BJ (cell line): Measurements from ENCODE around the gene MYO10. TPM values are rescaled to one million over a fixed set of nuclear protein-coding genes. Genes with fewer than 3 reads are reported as not detected.
"Not testable (repeated sequence)": the region's sequence is repeated elsewhere in the genome, so short reads cannot be mapped to it uniquely, and the experiment has no call there.

Experiments used
- CTCF ChIA-PET: fragments of 350-600 bp; formaldehyde crosslinking; extraction: SDS; loops from one replicate; lab custom pipeline; 2021; ENCODE audit warnings: antibody characterized with exemption, inconsistent platforms; lab: Yijun Ruan, JAX
- POLR2A ChIA-PET: fragments of 300-600 bp; sonication (Branson Sonifier 250); formaldehyde crosslinking; extraction: SDS; loops from one replicate; lab custom pipeline; 2021; ENCODE audit warnings: antibody characterized with exemption; lab: Charles Lee
- DNase-seq: peaks from one replicate; pipeline ENCODE4 v3.0.0-alpha.2; 2011; ENCODE audit warnings: low read depth
- H3K27me3 ChIP-seq: 2 replicates; pipeline ENCODE4 v1.6.0; 2011; ENCODE audit warnings: low read length; ENCODE audit not compliant: control insufficient read depth, insufficient read depth
- H3K36me3 ChIP-seq: 2 replicates; pipeline ENCODE4 v1.5.1; 2011; ENCODE audit warnings: low read length; ENCODE audit not compliant: control insufficient read depth, insufficient read depth
- H3K4me3 ChIP-seq: 2 replicates; pipeline ENCODE4 v1.5.1; 2011; ENCODE audit warnings: low read depth, mild to moderate bottlenecking, control low read depth, low read length
- polyA plus RNA-seq: library from polyadenylated mRNA; depleted of rRNA; stranded (reverse); fragments of >200 nt; gene quantifications from 2 replicates; pipeline ENCODE4 v1.2.3, GENCODE V29; 2011
- TF ChIP-seq, protein P1 (sequence below): IDR thresholded peaks from 2 replicates; pipeline ENCODE4 v1.5.1; 2011; ENCODE audit warnings: low read depth, mild to moderate bottlenecking, control low read depth, inconsistent platforms, low read length, moderate library complexity; ENCODE audit not compliant: insufficient read depth

The MYO10 gene
- polyA plus RNA-seq, 1 experiment, result 17.1 TPM

DNA sequence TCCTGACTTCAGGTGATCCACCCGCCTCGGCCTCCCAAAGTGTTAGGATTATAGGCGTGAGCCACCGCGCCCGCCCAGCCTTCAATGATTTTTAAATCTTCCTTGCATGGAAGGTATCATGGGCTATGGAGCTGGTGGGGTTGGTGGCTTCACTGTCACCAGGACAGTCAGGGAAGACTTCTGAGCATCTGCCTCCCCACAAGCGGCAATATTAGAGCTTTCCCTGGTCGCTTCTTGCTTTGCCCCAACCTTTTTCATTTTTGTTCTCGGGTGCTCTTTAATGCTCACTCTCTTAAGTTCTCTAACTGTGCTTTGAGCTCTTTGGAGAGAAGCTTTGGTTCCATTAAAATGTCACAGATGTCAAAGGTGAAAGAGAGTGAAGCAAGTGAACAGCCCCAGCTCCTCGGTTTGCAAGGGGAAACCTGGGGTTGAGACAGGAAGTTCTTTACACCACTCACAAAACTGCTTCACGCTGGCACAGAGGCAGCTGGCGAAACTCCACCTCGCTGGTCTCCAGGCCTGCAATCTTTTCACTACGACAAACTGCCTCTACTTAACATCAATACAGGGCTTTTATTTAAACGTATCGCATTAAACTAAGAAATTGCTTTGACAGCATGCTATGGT lies 176.8 kb downstream of the MYO10 start:
- POLR2A ChIA-PET, result no interaction called here
- H3K36me3 ChIP-seq, result peaks cover 26% of the 10 kb centered on the region

DNA sequence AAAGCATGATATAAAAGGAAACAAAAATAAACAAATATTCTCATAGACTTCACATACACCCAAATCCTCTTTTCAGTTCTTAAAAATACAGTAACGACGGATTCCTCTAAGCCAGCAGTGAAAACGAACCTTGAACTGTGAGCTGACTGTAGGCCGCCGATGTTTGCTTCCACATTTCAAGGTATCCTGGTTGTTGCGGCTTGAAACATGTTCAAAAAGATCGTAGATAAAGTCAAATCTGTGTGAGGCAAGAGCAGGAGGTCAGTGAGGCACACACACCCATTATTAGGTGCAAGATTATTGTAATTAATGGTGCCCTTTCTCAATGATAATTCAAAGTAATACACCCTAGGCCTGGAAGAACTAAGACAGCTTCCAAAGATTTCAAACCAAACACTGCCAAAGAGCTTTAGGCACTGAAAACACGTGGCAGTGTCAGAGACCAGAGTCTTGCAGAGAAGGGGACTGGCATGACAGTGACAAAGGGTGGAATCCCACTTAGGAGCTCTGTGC lies 178.0 kb downstream of the MYO10 start:
- Histone ChIP-seq H3K36me3 (peaks cover 22% of the 10 kb centered on the region), H3K4me3 (no peak overlapping the region), H3K27me3 (no peaks in the 10 kb centered on the region)
- no peak for DNase-seq
- ChIA-PET POLR2A (no interaction called here), CTCF (interaction anchor here (1.2 kb wide), 1 partner anchor 68 kb away, joined by 5 read pairs; no protein-coding TSS in a partner anchor)
- TF ChIP-seq, protein P1, sequence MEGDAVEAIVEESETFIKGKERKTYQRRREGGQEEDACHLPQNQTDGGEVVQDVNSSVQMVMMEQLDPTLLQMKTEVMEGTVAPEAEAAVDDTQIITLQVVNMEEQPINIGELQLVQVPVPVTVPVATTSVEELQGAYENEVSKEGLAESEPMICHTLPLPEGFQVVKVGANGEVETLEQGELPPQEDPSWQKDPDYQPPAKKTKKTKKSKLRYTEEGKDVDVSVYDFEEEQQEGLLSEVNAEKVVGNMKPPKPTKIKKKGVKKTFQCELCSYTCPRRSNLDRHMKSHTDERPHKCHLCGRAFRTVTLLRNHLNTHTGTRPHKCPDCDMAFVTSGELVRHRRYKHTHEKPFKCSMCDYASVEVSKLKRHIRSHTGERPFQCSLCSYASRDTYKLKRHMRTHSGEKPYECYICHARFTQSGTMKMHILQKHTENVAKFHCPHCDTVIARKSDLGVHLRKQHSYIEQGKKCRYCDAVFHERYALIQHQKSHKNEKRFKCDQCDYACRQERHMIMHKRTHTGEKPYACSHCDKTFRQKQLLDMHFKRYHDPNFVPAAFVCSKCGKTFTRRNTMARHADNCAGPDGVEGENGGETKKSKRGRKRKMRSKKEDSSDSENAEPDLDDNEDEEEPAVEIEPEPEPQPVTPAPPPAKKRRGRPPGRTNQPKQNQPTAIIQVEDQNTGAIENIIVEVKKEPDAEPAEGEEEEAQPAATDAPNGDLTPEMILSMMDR, result no peak

More for the DNA sequence above, 176.8 kb downstream of the MYO10 start:
- no peak for DNase-seq
- H3K4me3 ChIP-seq, result no peak overlapping the region
- CTCF ChIA-PET, result interaction anchor here (1.0 to 1.4 kb wide), 2 partner anchors 8 to 431 kb away, joined by 4 to 5 read pairs; no protein-coding TSS in a partner anchor
- TF ChIP-seq, protein P1, result no peak
- no peaks in the 10 kb centered on the region for H3K27me3 ChIP-seq

DNA sequence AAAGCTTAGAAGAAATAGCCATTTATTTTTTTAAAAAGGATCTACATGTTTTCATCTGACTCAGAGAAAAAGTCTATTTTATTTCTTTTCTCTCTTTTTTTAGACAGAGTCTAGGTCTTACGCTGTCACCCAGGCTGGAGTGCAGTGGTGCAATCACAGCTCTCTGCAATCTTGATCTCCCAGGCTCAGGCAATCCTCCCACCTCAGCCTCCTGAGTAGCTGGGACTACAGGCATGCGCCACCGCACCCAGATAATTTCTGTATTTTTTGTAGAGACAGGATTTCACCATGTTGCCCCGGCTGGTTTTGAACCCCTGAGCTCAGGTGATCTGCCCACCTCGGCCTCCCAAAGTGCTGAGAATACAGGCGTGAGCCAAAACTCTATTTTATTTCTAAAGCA lies 178.5 kb downstream of the MYO10 start:
- CTCF ChIA-PET, result interaction anchor here (1.2 kb wide), 1 partner anchor 67 kb away, joined by 5 read pairs; no protein-coding TSS in a partner anchor
- POLR2A ChIA-PET, DNase-seq, H3K4me3 ChIP-seq, H3K27me3 ChIP-seq: not testable (repeated sequence)
- H3K36me3 ChIP-seq, result peaks cover 22% of the 10 kb centered on the region

DNA sequence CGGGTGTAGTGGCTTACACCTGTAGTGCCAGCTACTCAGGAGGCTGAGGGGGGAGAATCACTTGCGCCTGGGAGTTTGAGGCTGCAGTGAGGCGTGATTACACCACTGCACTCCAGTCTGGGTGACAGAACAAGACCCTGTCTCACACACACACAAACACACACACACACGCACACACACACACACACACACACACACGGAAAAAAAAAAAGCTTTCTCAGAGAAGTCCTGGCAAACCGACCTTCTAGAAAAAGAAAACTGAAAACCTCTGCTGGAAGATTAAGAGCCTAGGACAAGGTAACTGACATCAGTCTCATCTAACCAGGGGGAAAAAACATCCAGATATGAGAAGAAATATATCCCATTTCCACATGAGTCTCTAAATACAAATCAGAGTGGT lies 178.9 kb downstream of the MYO10 start:
- POLR2A ChIA-PET, result no interaction called here
- no peaks in the 10 kb centered on the region for H3K27me3 ChIP-seq
- CTCF ChIA-PET, result interaction anchor here (1.2 kb wide), 1 partner anchor 67 kb away, joined by 5 read pairs; no protein-coding TSS in a partner anchor
- H3K4me3 ChIP-seq, result no peak overlapping the region
- peaks cover 20% of the 10 kb centered on the region for H3K36me3 ChIP-seq
- TF ChIP-seq, protein P1, result no peak
- DNase-seq, result no peak

DNA sequence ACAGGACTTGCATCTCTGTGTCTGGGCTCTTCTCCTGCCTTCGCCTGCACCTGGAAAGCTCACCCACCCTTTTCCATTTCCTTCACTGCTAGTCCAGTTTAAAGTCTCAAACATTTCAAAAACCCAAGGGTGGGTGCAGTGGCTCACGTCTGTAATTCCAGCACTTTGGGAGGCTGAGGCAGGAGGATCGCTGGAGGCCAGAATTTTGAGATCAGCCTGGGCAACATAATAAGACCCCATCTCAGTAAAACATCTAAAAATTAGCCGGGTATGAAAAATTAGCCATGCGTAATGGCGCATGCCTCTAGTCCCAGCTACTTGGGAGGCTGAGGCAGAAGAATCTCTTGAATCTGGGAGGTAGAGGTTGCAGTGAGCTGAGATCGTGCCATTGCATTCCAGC lies 179.4 kb downstream of the MYO10 start:
- DNase-seq, result no peak
- Histone ChIP-seq H3K4me3 (no peak overlapping the region), H3K36me3 (peaks cover 19% of the 10 kb centered on the region), H3K27me3 (no peaks in the 10 kb centered on the region)
- TF ChIP-seq, protein P1, result no peak
- CTCF ChIA-PET, result interaction anchor here (1.1 kb wide), 1 partner anchor 433 kb away, joined by 3 read pairs; no protein-coding TSS in a partner anchor
- POLR2A ChIA-PET, result no interaction called here
